ENCODE data around the gene XDH.

XDH gene

DNA sequence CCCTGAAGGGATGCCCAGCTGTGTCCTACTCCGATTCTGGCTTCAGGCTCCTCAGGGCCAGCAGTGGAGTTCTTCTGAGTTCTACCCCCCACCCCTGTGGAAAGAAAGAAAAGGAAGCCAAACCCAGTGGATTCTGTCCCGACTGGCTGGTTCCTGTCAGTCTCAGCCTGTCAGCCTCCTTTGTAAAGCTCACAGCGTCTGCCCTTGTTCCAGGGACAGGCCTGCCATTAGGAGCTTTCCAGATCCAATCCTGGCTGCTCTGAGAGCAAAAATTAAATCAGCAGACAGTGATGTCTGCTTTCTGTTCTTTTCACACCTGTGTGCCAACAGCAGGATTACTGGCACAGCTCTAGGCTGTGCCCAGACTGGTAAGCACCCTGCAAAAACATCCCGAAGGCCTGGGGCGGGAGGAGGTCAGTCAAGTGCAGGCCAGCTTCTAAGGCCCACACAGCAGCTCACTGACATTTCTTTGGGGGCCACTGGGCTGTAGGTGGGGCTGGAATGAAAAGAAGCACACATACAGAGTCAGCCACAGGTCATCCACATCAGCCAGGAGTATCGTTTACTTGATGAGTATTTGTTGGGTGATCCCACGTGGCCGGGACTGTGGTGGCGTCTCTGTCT, 111.5 kb downstream of the XDH start:
- H3K4me3 ChIP-seq (replicated peaks in 1 of 2; ENCODE audit: low read depth in 2 of 2, low read length in 2 of 2): no peak overlapping the region
- no peak for TF ChIP-seq CTCF (IDR thresholded peaks at IDR 0.05; ENCODE audit: low read depth, low read length)
- DNase-seq (ENCODE audit: low read depth in 2 of 2): no peak

GRCh38 chr2:31300309-31300708, 114.2 kb downstream of the XDH start:
- DNase-seq (ENCODE audit: low read depth in 2 of 2): no peak
- TF ChIP-seq CTCF (IDR thresholded peaks at IDR 0.05; ENCODE audit: low read depth, low read length): no peak
- H3K4me3 ChIP-seq (replicated peaks in 1 of 2; ENCODE audit: low read depth in 2 of 2, low read length in 2 of 2): no peak overlapping the region

DNA sequence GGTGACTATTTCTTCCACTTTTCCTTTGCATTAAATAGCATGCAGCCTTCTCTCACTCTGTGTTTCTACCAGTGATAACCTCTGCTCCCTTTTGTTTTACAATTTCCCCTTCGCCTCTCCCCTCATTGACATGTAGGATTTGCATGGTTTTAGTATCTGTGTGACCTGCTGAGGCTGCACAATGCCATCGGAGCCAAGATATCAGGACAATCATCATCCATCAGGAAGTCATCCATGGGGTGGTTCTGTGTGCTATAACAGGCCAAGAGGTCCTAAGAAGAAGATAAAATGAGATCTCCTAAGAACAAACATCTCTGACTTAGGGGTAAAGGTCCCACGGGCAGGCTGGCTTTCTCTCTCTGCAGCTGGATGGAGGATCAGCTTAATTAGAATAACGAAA, 115.0 kb downstream of the XDH start:
- no peak overlapping the region for H3K4me3 ChIP-seq (replicated peaks in 1 of 2; ENCODE audit: low read depth in 2 of 2, low read length in 2 of 2)
- no peak for DNase-seq (ENCODE audit: low read depth in 2 of 2)
- TF ChIP-seq CTCF (IDR thresholded peaks at IDR 0.05; ENCODE audit: low read depth, low read length): no peak

- TF ChIP-seq CTCF (IDR thresholded peaks at IDR 0.05; ENCODE audit: low read depth, low read length): no peak
- H3K4me3 ChIP-seq (replicated peaks in 1 of 2; ENCODE audit: low read depth in 2 of 2, low read length in 2 of 2): no peak overlapping the region
- DNase-seq (ENCODE audit: low read depth in 2 of 2): peak in 1 of 2 donors; percentile 55
Observed at GRCh38 chr2:31297751-31298150, 116.8 kb downstream of the XDH start.

DNA sequence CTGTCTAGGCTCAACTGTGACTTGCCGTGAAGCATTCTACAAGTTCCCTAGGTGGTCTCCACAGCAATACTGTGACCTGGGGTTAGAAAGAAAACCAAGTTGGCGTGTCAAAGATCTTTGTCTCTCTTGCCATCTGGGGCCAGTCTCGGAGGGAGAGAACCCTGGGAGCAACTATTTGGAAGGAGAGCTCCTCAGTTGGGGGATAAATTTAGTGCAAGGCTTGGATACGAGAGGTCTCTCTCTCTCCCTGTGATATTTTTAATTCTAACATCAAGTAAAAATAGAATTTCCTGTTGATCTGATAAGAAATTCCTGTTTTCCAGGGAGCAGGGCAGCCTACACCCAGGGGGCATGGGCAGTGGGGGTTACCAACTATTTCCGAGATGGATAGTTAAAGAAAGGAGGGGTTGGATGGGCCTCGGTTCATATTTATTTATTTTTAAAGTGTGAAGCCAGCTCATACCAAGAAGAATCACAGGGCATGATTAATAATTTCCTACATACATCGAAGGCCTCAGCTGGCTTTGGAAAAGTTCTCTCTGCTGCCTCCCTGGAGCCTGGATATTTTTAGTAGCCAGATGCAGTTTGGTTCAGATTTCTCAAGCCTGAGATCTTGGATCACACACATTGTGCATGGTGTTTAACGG, 117.8 kb downstream of the XDH start:
- DNase-seq (ENCODE audit: low read depth in 2 of 2): peak; percentile 40 to 43
- TF ChIP-seq CTCF (IDR thresholded peaks at IDR 0.05; ENCODE audit: low read depth, low read length): no peak

GRCh38 chr2:31294196-31294595, 120.3 kb downstream of the XDH start:
- no peak overlapping the region for H3K4me3 ChIP-seq (replicated peaks in 1 of 2; ENCODE audit: low read depth in 2 of 2, low read length in 2 of 2)
- no peak for DNase-seq (ENCODE audit: low read depth in 2 of 2)
- TF ChIP-seq CTCF (IDR thresholded peaks at IDR 0.05; ENCODE audit: low read depth, low read length): no peak

More for the DNA sequence above, 117.8 kb downstream of the XDH start:
- no peak overlapping the region for H3K4me3 ChIP-seq (replicated peaks in 1 of 2; ENCODE audit: low read depth in 2 of 2, low read length in 2 of 2)
